ENCODE measurements around the gene ME3.

- TF ChIP-seq, protein P1, sequence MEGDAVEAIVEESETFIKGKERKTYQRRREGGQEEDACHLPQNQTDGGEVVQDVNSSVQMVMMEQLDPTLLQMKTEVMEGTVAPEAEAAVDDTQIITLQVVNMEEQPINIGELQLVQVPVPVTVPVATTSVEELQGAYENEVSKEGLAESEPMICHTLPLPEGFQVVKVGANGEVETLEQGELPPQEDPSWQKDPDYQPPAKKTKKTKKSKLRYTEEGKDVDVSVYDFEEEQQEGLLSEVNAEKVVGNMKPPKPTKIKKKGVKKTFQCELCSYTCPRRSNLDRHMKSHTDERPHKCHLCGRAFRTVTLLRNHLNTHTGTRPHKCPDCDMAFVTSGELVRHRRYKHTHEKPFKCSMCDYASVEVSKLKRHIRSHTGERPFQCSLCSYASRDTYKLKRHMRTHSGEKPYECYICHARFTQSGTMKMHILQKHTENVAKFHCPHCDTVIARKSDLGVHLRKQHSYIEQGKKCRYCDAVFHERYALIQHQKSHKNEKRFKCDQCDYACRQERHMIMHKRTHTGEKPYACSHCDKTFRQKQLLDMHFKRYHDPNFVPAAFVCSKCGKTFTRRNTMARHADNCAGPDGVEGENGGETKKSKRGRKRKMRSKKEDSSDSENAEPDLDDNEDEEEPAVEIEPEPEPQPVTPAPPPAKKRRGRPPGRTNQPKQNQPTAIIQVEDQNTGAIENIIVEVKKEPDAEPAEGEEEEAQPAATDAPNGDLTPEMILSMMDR (IDR thresholded peaks at IDR 0.05): no peak
- TF ChIP-seq POLR2A (IDR thresholded peaks at IDR 0.05): no peak
These were observed 210.5 kb downstream of the ME3 start for GRCh38 chr11:86461892-86462291.
